HepG2 (cell line): Measurements from ENCODE around the gene CCSER2. TPM values are rescaled to one million over a fixed set of nuclear protein-coding genes. Genes with fewer than 3 reads are reported as not detected.
A peak's percentile ranks its signal among the peaks of the same experiment; 100 is the strongest.

ENCODE experiments used
- AHR ChIP-seq: IDR thresholded peaks from 2 replicates; pipeline ENCODE4 v1.6.1; 2018; ENCODE audit warnings: missing genetic modification reagents, missing compliant biosample characterization
- FIP1L1 ChIP-seq: fragments of 200-400 bp; formaldehyde crosslinking; IDR thresholded peaks from 2 replicates; pipeline ENCODE4 v1.6.1; 2018; ENCODE audit warnings: low read depth, mild to moderate bottlenecking, low read length, moderate library complexity, borderline replicate concordance; ENCODE audit not compliant: insufficient read depth
- HNF4G ChIP-seq, 2 experiments: sonication (generic) in 1 of 2; formaldehyde crosslinking in 1 of 2; IDR thresholded peaks; 2 replicates each; pipeline versions ENCODE4 v1.4.0 to v1.6.1; 2011 to 2020; ENCODE audit warnings: borderline replicate concordance in 2 of 2, low read depth in 2 of 2, mild to moderate bottlenecking in 2 of 2, low read length in 1 of 2, missing genetic modification reagents in 1 of 2, moderate library complexity in 1 of 2
- HOXA9 ChIP-seq: sonication (generic); formaldehyde crosslinking; IDR thresholded peaks from 2 replicates; pipeline ENCODE4 v1.8.1; 2022; ENCODE audit warnings: missing genetic modification reagents, mild to moderate bottlenecking, moderate library complexity, borderline replicate concordance
- MATR3 ChIP-seq: sonication (generic); formaldehyde crosslinking; IDR thresholded peaks from 2 replicates; pipeline ENCODE4 v1.4.0; 2020; ENCODE audit warnings: missing genetic modification reagents
- MED1 ChIP-seq: sonication (generic); formaldehyde crosslinking; IDR thresholded peaks from 2 replicates; pipeline ENCODE4 v1.4.0; 2020; ENCODE audit warnings: missing genetic modification reagents
- MEF2D ChIP-seq: sonication (generic); formaldehyde crosslinking; IDR thresholded peaks from 2 replicates; pipeline ENCODE4 v1.5.1; 2020; ENCODE audit warnings: mild to moderate bottlenecking, missing genetic modification reagents
- MEIS1 ChIP-seq: sonication (generic); formaldehyde crosslinking; IDR thresholded peaks from 2 replicates; pipeline ENCODE4 v1.9.0; 2021; ENCODE audit warnings: mild to moderate bottlenecking, missing genetic modification reagents, moderate library complexity, borderline replicate concordance
- MIXL1 ChIP-seq: IDR thresholded peaks from 2 replicates; pipeline ENCODE4 v1.6.1; 2016
- MYC ChIP-seq: sonication (generic); formaldehyde crosslinking; IDR thresholded peaks from 2 replicates; pipeline ENCODE4 v1.9.0; 2021; ENCODE audit warnings: missing genetic modification reagents, borderline replicate concordance
- POLR2A ChIP-seq, 2 experiments: IDR thresholded peaks; 2 replicates each; pipeline ENCODE4 v1.6.1; 2011; ENCODE audit warnings: low read depth in 2 of 2, low read length in 2 of 2, mild to moderate bottlenecking in 1 of 2, moderate library complexity in 1 of 2; ENCODE audit not compliant: insufficient read depth in 1 of 2
- PRMT3 ChIP-seq: sonication (generic); formaldehyde crosslinking; IDR thresholded peaks from 2 replicates; pipeline ENCODE4 v1.8.1; 2022; ENCODE audit warnings: low read depth, mild to moderate bottlenecking, moderate library complexity, missing genetic modification reagents, borderline replicate concordance
- TEAD2 ChIP-seq: sonication (generic); formaldehyde crosslinking; IDR thresholded peaks from 2 replicates; pipeline ENCODE4 v1.9.0; 2021; ENCODE audit warnings: missing genetic modification reagents
- THYN1 ChIP-seq: sonication (generic); formaldehyde crosslinking; IDR thresholded peaks from 2 replicates; pipeline ENCODE4 v1.8.1; 2023; ENCODE audit warnings: low read depth, mild to moderate bottlenecking, moderate library complexity, missing genetic modification reagents, borderline replicate concordance
- ZFP62 ChIP-seq: sonication (generic); formaldehyde crosslinking; IDR thresholded peaks from 2 replicates; pipeline ENCODE4 v1.4.0; 2020; ENCODE audit warnings: missing genetic modification reagents
- ZNF367 ChIP-seq: sonication (generic); formaldehyde crosslinking; IDR thresholded peaks from 2 replicates; pipeline ENCODE4 v1.4.0; 2020; ENCODE audit warnings: missing genetic modification reagents, borderline replicate concordance
- ZNF607 ChIP-seq: sonication (generic); formaldehyde crosslinking; IDR thresholded peaks from 2 replicates; pipeline ENCODE4 v1.5.1; 2020; ENCODE audit warnings: missing genetic modification reagents, mild to moderate bottlenecking, borderline replicate concordance
- ZNF629 ChIP-seq: sonication (generic); formaldehyde crosslinking; conservative IDR thresholded peaks from 2 replicates; pipeline ENCODE4 v1.5.0; 2020; ENCODE audit warnings: missing genetic modification reagents
- polyA plus RNA-seq, 8 experiments: library from polyadenylated mRNA; depleted of rRNA in 3 of 8; stranded (reverse) in 7 of 8; unstranded in 1 of 8; fragments of >200 nt; fragmentation: Illumina TruSeq in 4 of 8; extraction: Trizol in 4 of 8; gene quantifications; 2 replicates each; pipeline versions ENCODE4 v1.2.1 to v1.2.3, GENCODE V29; 2011 to 2016; ENCODE audit warnings: low read depth in 4 of 8, missing spikeins in 1 of 8, mixed read lengths in 1 of 8; ENCODE audit not compliant: insufficient read depth in 1 of 8
- total RNA-seq, 5 experiments: library from RNA; depleted of rRNA; stranded (reverse); fragments of >200 nt; fragmentation: Illumina TruSeq; extraction: Trizol; gene quantifications; 2 replicates each; pipeline ENCODE4 v1.2.3, GENCODE V29; 2016; ENCODE audit warnings: low read depth in 1 of 5
- TF ChIP-seq, protein P1 (sequence below): sonication (generic); formaldehyde crosslinking; IDR thresholded peaks from 2 replicates; pipeline ENCODE4 v1.5.0; 2020; ENCODE audit warnings: missing genetic modification reagents
- TF ChIP-seq, protein P2 (sequence below): sonication (generic); formaldehyde crosslinking; IDR thresholded peaks from 2 replicates; pipeline ENCODE4 v1.4.0; 2020; ENCODE audit warnings: missing genetic modification reagents, low read depth, mild to moderate bottlenecking, borderline replicate concordance
- TF ChIP-seq, protein P3 (sequence below): sonication (generic); formaldehyde crosslinking; IDR thresholded peaks from 2 replicates; pipeline ENCODE4 v1.4.0; 2020; ENCODE audit warnings: missing genetic modification reagents
- TF ChIP-seq, protein P4 (sequence below): sonication (generic); formaldehyde crosslinking; IDR thresholded peaks from 2 replicates; pipeline ENCODE4 v1.8.1; 2023; ENCODE audit warnings: missing genetic modification reagents, mild to moderate bottlenecking, borderline replicate concordance
- TF ChIP-seq, protein P5 (sequence below): sonication (generic); formaldehyde crosslinking; IDR thresholded peaks from 2 replicates; pipeline ENCODE4 v1.4.0; 2020; ENCODE audit warnings: mild to moderate bottlenecking, missing genetic modification reagents
- TF ChIP-seq, protein P6 (sequence below): sonication (generic); formaldehyde crosslinking; IDR thresholded peaks from 2 replicates; pipeline ENCODE4 v1.5.0; 2020; ENCODE audit warnings: mild to moderate bottlenecking, missing genetic modification reagents

CCSER2 gene
- total and polyA plus RNA-seq, 2 of the 13 experiments (the other 11 are each of a cell fraction or from before 2014, with no cell fraction given) = 13.3 to 17.2 TPM

DNA sequence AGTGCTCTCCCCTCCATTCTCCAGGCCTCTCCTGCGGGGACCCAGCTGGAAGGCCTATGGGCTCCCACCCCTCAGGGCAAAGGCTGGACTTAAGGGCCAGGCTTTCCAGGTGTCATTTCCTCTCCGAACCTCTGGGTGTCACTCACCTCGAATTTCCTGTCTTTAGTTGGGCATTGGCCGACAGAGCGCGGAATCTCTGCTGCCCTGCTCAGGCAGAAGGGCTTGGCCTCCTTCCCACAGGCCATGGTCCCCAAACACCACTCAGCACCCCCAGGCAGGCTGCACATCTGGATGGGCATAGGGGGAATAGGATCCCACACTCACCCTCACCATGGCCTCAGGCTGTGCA is 212.9 kb downstream of the CCSER2 start (continued):
- TF ChIP-seq ZNF629 (CRISPR knock-in tag) = no peak
- TF ChIP-seq, protein P1, sequence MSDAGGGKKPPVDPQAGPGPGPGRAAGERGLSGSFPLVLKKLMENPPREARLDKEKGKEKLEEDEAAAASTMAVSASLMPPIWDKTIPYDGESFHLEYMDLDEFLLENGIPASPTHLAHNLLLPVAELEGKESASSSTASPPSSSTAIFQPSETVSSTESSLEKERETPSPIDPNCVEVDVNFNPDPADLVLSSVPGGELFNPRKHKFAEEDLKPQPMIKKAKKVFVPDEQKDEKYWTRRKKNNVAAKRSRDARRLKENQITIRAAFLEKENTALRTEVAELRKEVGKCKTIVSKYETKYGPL (CRISPR knock-in tag) = no peak
- no peak for TF ChIP-seq FIP1L1
- no peak for TF ChIP-seq ZFP62
- TF ChIP-seq PRMT3 (CRISPR knock-in tag) = no peak
- no peak for TF ChIP-seq MATR3
- no peak for TF ChIP-seq HOXA9 (CRISPR knock-in tag)
- TF ChIP-seq AHR (CRISPR knock-in tag) = no peak
- TF ChIP-seq MIXL1 (CRISPR knock-in tag) = no peak
- TF ChIP-seq, protein P2, sequence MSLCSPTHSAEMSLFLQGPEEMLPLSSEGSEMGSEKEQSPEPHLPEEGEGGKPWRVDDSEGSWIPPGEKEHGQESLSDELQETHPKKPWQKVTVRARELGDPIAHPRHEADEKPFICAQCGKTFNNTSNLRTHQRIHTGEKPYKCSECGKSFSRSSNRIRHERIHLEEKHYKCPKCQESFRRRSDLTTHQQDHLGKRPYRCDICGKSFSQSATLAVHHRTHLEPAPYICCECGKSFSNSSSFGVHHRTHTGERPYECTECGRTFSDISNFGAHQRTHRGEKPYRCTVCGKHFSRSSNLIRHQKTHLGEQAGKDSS (CRISPR knock-in tag) = no peak
- TF ChIP-seq MEF2D = no peak
- TF ChIP-seq, protein P3, sequence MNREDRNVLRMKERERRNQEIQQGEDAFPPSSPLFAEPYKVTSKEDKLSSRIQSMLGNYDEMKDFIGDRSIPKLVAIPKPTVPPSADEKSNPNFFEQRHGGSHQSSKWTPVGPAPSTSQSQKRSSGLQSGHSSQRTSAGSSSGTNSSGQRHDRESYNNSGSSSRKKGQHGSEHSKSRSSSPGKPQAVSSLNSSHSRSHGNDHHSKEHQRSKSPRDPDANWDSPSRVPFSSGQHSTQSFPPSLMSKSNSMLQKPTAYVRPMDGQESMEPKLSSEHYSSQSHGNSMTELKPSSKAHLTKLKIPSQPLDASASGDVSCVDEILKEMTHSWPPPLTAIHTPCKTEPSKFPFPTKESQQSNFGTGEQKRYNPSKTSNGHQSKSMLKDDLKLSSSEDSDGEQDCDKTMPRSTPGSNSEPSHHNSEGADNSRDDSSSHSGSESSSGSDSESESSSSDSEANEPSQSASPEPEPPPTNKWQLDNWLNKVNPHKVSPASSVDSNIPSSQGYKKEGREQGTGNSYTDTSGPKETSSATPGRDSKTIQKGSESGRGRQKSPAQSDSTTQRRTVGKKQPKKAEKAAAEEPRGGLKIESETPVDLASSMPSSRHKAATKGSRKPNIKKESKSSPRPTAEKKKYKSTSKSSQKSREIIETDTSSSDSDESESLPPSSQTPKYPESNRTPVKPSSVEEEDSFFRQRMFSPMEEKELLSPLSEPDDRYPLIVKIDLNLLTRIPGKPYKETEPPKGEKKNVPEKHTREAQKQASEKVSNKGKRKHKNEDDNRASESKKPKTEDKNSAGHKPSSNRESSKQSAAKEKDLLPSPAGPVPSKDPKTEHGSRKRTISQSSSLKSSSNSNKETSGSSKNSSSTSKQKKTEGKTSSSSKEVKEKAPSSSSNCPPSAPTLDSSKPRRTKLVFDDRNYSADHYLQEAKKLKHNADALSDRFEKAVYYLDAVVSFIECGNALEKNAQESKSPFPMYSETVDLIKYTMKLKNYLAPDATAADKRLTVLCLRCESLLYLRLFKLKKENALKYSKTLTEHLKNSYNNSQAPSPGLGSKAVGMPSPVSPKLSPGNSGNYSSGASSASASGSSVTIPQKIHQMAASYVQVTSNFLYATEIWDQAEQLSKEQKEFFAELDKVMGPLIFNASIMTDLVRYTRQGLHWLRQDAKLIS (CRISPR knock-in tag) = no peak
- TF ChIP-seq, protein P4, sequence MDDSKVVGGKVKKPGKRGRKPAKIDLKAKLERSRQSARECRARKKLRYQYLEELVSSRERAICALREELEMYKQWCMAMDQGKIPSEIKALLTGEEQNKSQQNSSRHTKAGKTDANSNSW (CRISPR knock-in tag) = no peak
- TF ChIP-seq, protein P5, sequence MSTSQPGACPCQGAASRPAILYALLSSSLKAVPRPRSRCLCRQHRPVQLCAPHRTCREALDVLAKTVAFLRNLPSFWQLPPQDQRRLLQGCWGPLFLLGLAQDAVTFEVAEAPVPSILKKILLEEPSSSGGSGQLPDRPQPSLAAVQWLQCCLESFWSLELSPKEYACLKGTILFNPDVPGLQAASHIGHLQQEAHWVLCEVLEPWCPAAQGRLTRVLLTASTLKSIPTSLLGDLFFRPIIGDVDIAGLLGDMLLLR (CRISPR knock-in tag) = no peak
- TF ChIP-seq POLR2A (IDR thresholded peaks at IDR 0.05; ENCODE audit: insufficient read depth in 1 of 2, low read depth in 2 of 2, low read length in 2 of 2) = peak in 1 of 2 experiments; percentile 18; a peak in 1 of 4 replicates
- TF ChIP-seq MYC (CRISPR knock-in tag) = peak; percentile 29; the same call in 1 of the 2 replicates
- no peak for TF ChIP-seq MED1 (CRISPR knock-in tag)
- TF ChIP-seq ZNF367 (CRISPR knock-in tag) = no peak
- no peak for TF ChIP-seq TEAD2 (CRISPR knock-in tag)
- TF ChIP-seq ZNF607 (CRISPR knock-in tag) = no peak
- TF ChIP-seq HNF4G (IDR thresholded peaks at IDR 0.05; ENCODE audit: borderline replicate concordance, low read depth, low read length) = no peak
- TF ChIP-seq HNF4G (CRISPR knock-in tag; IDR thresholded peaks at IDR 0.05; ENCODE audit: borderline replicate concordance, low read depth) = no peak; the same call in 1 of the 2 replicates
- no peak for TF ChIP-seq MEIS1
- TF ChIP-seq, protein P6, sequence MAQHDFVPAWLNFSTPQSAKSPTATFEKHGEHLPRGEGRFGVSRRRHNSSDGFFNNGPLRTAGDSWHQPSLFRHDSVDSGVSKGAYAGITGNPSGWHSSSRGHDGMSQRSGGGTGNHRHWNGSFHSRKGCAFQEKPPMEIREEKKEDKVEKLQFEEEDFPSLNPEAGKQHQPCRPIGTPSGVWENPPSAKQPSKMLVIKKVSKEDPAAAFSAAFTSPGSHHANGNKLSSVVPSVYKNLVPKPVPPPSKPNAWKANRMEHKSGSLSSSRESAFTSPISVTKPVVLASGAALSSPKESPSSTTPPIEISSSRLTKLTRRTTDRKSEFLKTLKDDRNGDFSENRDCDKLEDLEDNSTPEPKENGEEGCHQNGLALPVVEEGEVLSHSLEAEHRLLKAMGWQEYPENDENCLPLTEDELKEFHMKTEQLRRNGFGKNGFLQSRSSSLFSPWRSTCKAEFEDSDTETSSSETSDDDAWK (CRISPR knock-in tag) = no peak
- no peak for TF ChIP-seq THYN1 (CRISPR knock-in tag)
